WTC11 (cell line): ENCODE measurements around the gene CD79B. TPM values are rescaled to one million over a fixed set of nuclear protein-coding genes. Genes with fewer than 3 reads are reported as not detected.

Experiments used
- ATAC-seq: fragments of 200-7000 bp; cut with Tn5 transposase; 2 replicates; pipeline ENCODE4 v1.10.0; 2021; ENCODE audit warnings: mild to moderate bottlenecking, moderate library complexity
- CTCF ChIA-PET: fragments of 300-600 bp; sonication (Branson Sonifier 250); formaldehyde crosslinking; loops from one replicate; lab custom pipeline; 2021; ENCODE audit warnings: antibody characterized with exemption; lab: Charles Lee
- POLR2A ChIA-PET: fragments of 350-600 bp; sonication (Branson Sonifier 250); formaldehyde crosslinking; loops from one replicate; lab custom pipeline; 2021; ENCODE audit warnings: antibody characterized with exemption; lab: Charles Lee
- DNase-seq: peaks from one replicate; pipeline ENCODE4 v3.0.0; 2021; ENCODE audit warnings: low spot score
- H3K27ac Mint-ChIP-seq: 2 replicates; pipeline ENCODE4 v1.8.0; 2021; ENCODE audit warnings: mixed read lengths
- H3K27me3 Mint-ChIP-seq: 2 replicates; pipeline ENCODE4 v1.8.0; 2021; ENCODE audit warnings: low read depth, mild to moderate bottlenecking, moderate library complexity, mixed read lengths
- H3K36me3 Mint-ChIP-seq: 2 replicates; pipeline ENCODE4 v1.8.0; 2021; ENCODE audit warnings: mixed read lengths
- H3K4me1 Mint-ChIP-seq: 2 replicates; pipeline ENCODE4 v1.8.0; 2022; ENCODE audit warnings: mixed read lengths
- H3K4me3 Mint-ChIP-seq: 2 replicates; pipeline ENCODE4 v1.8.0; 2021; ENCODE audit warnings: mild to moderate bottlenecking, moderate library complexity, mixed read lengths
- H3K9me3 Mint-ChIP-seq: 2 replicates; pipeline ENCODE4 v1.8.0; 2021; ENCODE audit warnings: mixed read lengths
- AFF4 ChIP-seq: sonication (generic); formaldehyde crosslinking; IDR thresholded peaks from 2 replicates; pipeline ENCODE4 v1.8.1; 2023; ENCODE audit warnings: mild to moderate bottlenecking, missing genetic modification reagents, borderline replicate concordance
- AR ChIP-seq: fragments of 250-450 bp; sonication (Bioruptor Pico); IDR thresholded peaks from 2 replicates; pipeline ENCODE4 v1.9.0; 2021; ENCODE audit warnings: mild to moderate bottlenecking
- CBFB ChIP-seq: sonication (generic); formaldehyde crosslinking; IDR thresholded peaks from 2 replicates; pipeline ENCODE4 v1.8.1; 2022; ENCODE audit warnings: mild to moderate bottlenecking, low read depth, missing genetic modification reagents
- CREM ChIP-seq: sonication (generic); formaldehyde crosslinking; IDR thresholded peaks from 2 replicates; pipeline ENCODE4 v1.8.1; 2022; ENCODE audit warnings: mild to moderate bottlenecking, missing genetic modification reagents, moderate library complexity
- CTCF ChIP-seq: fragments of 200-600 bp; IDR thresholded peaks from 2 replicates; pipeline ENCODE4 v1.8.0; 2022; ENCODE audit warnings: antibody characterized with exemption
- ESRRA ChIP-seq: sonication (generic); formaldehyde crosslinking; IDR thresholded peaks from 2 replicates; pipeline ENCODE4 v1.8.1; 2022; ENCODE audit warnings: mild to moderate bottlenecking, missing genetic modification reagents, borderline replicate concordance
- JAZF1 ChIP-seq: fragments of 250-450 bp; sonication (Bioruptor Pico); IDR thresholded peaks from 2 replicates; pipeline ENCODE4 v1.9.0; 2021; ENCODE audit warnings: moderate library complexity, mild to moderate bottlenecking, inconsistent platforms
- KAT7 ChIP-seq: sonication (generic); formaldehyde crosslinking; IDR thresholded peaks from 2 replicates; pipeline ENCODE4 v1.8.1; 2023; ENCODE audit warnings: missing genetic modification reagents, mild to moderate bottlenecking, borderline replicate concordance
- NFE2L1 ChIP-seq: sonication (generic); formaldehyde crosslinking; IDR thresholded peaks from 2 replicates; pipeline ENCODE4 v1.8.1; 2023; ENCODE audit warnings: missing genetic modification reagents
- TEAD4 ChIP-seq: sonication (generic); formaldehyde crosslinking; IDR thresholded peaks from 2 replicates; pipeline ENCODE4 v1.8.0; 2022; ENCODE audit warnings: mild to moderate bottlenecking, missing genetic modification reagents
- USF1 ChIP-seq: sonication (generic); formaldehyde crosslinking; IDR thresholded peaks from 2 replicates; pipeline ENCODE4 v1.8.0; 2022; ENCODE audit warnings: mild to moderate bottlenecking, missing genetic modification reagents
- ZNF396 ChIP-seq: fragments of 250-450 bp; sonication (Bioruptor Pico); IDR thresholded peaks from 2 replicates; pipeline ENCODE4 v1.8.0; 2021; ENCODE audit warnings: mild to moderate bottlenecking, moderate library complexity, borderline replicate concordance
- ZNF416 ChIP-seq: fragments of 250-450 bp; sonication (Bioruptor Pico); IDR thresholded peaks from 2 replicates; pipeline ENCODE4 v1.9.0; 2021; ENCODE audit warnings: mild to moderate bottlenecking, inconsistent platforms
- total RNA-seq: library from RNA; stranded (reverse); gene quantifications from 3 replicates; pipeline ENCODE4 v1.2.3, GENCODE V29; 2021
- TF ChIP-seq, protein P1 (sequence below): fragments of 250-450 bp; sonication (Bioruptor Pico); IDR thresholded peaks from 2 replicates; pipeline ENCODE4 v2.1.2; 2022; ENCODE audit warnings: mild to moderate bottlenecking, moderate library complexity
- TF ChIP-seq, protein P2 (sequence below): sonication (generic); formaldehyde crosslinking; IDR thresholded peaks from 2 replicates; pipeline ENCODE4 v1.8.1; 2023; ENCODE audit warnings: mild to moderate bottlenecking, missing genetic modification reagents, moderate library complexity

Gene CD79B
- total RNA-seq, 1 experiment from 2014 or later: 3.0 TPM

DNA sequence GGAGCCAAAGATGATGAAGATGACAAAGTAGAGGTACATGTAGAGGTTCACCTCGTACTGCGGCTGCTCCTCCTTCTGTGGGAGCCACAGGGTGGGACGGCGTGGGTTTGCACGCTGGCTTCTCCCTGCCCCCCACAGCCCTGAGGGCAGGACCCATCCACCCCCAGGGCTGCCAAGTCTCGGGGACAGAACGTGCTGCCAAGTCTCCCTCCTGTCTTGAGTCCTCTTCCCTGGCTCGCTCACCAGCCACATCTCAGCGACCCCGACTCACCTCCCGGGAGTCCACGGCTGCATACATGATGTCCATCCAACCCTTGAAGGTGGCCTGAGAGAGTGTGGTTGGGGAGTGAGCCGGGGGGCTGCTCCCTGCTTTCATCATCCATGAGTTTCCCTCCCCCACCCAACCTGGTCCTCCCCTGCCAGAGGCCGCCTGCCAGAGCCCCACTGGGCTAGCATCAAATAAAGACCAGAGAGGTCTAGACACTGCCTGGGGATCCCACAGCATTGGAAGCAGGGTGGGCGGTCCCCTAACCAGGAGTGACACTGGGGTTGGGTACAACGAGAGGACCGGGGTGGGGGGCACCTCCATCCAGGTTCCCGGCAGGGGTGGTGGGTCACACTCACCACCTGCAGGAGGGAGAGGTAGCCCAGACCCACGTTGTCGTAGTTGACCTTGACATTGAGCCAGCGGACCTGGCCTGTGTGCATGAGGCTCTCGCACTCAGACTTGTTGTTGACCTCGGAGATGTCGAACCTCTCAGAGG is 12.8 kb upstream of the CD79B start (continued):
- TF ChIP-seq NFE2L1 (CRISPR knock-in tag) (no peak), JAZF1 (no peak), ZNF396 (CRISPR knock-in tag) (no peak), CBFB (CRISPR knock-in tag) (no peak), AR (CRISPR knock-in tag) (no peak), AFF4 (CRISPR knock-in tag) (no peak), ESRRA (CRISPR knock-in tag) (no peak), TEAD4 (CRISPR knock-in tag) (no peak), CREM (no peak), KAT7 (CRISPR knock-in tag) (no peak), USF1 (CRISPR knock-in tag) (no peak)
- TF ChIP-seq, protein P1, sequence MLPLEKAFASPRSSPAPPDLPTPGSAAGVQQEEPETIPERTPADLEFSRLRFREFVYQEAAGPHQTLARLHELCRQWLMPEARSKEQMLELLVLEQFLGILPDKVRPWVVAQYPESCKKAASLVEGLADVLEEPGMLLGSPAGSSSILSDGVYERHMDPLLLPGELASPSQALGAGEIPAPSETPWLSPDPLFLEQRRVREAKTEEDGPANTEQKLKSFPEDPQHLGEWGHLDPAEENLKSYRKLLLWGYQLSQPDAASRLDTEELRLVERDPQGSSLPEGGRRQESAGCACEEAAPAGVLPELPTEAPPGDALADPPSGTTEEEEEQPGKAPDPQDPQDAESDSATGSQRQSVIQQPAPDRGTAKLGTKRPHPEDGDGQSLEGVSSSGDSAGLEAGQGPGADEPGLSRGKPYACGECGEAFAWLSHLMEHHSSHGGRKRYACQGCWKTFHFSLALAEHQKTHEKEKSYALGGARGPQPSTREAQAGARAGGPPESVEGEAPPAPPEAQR: no peak
- TF ChIP-seq, protein P2, sequence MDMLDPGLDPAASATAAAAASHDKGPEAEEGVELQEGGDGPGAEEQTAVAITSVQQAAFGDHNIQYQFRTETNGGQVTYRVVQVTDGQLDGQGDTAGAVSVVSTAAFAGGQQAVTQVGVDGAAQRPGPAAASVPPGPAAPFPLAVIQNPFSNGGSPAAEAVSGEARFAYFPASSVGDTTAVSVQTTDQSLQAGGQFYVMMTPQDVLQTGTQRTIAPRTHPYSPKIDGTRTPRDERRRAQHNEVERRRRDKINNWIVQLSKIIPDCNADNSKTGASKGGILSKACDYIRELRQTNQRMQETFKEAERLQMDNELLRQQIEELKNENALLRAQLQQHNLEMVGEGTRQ: no peak

DNA sequence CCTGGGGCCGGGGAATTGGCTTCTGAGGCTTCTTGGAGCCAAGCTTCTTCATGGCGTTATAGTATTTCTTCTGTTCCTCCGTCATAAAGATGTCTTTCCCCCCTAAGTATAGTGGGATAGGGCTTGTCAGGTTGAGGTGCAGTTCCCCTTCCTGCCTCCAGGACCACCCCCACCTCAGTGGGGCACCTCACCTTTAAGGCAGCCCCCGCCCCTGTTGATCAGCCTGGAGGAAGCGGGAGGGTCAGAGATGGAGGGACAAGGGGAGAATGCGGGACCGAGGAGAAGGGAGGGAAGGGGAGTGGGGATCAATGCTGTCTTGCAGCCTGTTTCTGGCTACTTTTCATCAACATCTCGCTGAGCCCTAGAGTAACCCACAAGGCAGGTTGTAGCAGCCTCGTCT is 11.6 kb upstream of the CD79B start:
- Mint-ChIP-seq H3K27ac (no peak overlapping the region), H3K36me3 (no peaks in the 10 kb centered on the region; the same call in 1 of the 2 replicates), H3K4me1 (peaks cover 2% of the 10 kb centered on the region; the same call in 1 of the 2 replicates), H3K4me3 (no peak overlapping the region), H3K9me3 (no peaks in the 10 kb centered on the region), H3K27me3 (no peaks in the 10 kb centered on the region)
- DNase-seq (no peak), ATAC-seq (peak; percentile 38)
- ChIA-PET POLR2A (no interaction called here), CTCF (interaction anchor here (0.6 to 4.8 kb wide), 3 partner anchors 21 to 32 kb away, joined by 3 to 38 read pairs (median 5); partner anchors contain the start of genes CSHL1 and GH1)
- TF ChIP-seq CTCF (peak; percentile 39), ZNF416 (CRISPR knock-in tag) (no peak)
